NCI-H2081 (cell line): ENCODE measurements around the gene WDFY2.

Experiments
- DNase-seq, 2 experiments: peaks; one replicate each; lab custom pipeline; 2025; lab: John Stamatoyannopoulos, UW

Gene WDFY2

DNA sequence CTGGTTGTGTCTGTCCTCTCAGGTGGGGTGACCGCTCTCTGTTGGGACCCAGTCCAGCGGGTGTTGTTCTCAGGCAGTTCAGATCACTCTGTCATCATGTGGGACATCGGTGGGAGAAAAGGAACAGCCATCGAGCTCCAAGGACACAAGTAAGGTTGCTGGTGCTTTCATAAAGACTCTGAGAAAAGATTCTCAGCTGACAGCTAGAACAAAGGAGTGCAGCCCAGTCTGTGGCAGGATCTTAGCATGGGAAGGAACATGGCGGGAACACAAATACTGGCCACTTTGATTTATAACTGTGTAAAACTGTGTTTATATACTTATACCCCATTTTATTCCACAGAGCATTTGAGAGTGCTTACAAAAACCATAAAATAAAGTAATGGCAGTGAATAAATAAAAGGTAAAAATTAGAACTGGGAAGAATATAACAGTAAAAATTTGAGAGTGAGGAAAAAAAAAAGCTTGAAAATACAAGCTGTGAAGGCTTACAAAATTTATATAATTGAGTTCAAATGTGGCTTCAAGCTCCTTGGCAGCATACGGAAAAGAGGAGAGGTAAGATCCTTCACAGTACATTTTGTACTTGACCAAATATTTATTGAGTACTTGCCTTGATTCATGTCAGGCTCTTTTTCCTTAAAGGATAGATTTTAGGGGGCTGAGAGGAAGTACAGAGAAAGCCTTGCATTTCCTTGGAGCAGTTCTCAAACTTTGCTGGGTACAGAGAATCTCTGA, 154.9 kb downstream of the WDFY2 start:
- DNase-seq = no peak

DNA sequence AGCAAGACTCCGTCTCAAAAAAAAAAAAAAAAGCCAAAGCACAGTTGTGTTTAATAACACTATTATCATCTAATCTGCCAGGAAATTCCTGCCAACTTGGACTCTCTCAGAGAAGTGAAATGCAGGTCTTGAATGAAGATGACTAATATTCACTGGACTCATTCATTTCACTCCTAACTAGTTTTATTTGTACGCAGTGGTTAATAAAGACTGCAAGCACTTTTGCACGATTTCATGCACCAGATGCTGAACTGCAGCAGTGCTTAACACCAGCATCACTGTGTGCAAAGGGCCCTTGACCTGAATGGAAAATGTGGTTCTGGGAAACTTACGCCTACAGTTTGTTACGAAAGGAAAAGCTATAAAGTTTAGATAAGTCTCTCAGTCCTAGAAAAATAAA, 156.4 kb downstream of the WDFY2 start:
- DNase-seq = no peak

DNA sequence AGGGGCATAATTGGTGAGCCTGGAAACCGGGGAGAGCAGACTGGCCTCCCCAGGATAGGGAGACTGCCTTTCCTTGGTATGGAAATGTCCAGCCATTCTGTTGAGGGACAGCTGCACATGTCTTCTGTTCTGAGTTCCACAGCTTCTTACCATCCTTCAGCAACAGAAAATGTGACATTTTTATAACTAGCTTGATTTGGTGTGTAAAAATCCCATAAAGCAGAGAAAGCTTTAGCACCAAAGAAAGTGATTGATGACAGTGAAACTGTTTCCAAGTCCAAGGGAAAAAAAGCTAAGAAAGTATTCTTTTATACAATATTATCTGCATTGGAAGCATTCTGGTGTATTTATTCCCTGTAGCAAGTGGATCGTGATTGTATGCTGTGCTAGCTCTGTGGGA, 157.8 kb downstream of the WDFY2 start:
- no peak for DNase-seq

DNA sequence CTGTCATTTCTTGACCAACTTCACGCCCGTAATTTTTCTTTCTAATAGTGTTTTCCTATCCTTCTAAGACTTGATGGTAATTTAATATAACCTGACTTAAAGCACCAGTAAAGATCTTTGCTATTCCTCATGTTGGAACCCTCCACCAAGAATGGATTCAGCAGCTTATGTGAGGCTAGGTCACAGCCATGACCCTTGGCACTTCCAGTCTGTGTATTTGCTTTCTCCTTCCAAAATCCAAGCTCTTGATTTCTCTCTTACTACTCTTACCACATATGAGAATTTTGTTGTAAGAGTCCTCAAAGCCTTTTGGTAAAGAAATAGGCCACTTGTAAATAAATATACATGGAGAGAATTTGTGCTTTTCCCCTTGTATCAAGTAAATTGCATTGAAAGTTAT, 158.3 kb downstream of the WDFY2 start:
- DNase-seq = no peak

DNA sequence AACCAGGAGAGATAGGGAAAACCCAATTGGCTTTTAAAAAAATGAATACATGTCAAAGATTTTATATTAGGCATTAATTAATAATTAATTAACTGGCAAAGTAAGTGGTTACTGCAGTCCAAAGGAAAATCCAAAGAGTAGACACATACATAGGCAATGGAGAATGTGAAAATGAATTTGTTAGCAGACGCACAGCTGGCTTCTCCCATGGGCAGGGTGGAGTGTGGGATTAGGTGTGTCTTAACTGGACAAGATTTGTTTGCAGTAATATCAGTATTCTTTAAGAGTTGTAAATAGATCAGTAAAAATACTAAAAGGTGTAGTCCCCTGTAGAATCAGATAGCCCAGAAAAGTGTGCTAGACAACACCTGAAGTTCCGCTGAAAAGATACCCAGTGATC, 161.0 kb downstream of the WDFY2 start:
- DNase-seq = no peak

DNA sequence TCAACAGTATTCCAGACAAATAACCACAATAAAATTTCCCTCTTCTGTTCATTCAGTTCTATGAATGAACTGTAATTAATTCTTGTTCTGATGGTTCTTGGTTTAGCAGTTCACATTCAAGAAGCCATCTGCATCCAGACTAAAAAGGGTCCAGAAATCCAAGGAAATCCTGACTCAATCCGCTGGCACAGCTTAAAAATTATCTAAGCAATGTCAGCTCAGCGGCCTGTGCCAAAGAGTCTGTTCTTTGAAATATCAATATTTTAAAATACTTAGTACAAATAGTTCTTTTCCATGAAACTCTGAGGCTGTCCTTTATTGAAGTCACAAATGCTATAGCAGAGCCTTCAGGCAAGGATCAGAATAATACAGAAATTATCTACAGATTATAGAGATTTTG, 162.5 kb downstream of the WDFY2 start:
- DNase-seq = no peak

DNA sequence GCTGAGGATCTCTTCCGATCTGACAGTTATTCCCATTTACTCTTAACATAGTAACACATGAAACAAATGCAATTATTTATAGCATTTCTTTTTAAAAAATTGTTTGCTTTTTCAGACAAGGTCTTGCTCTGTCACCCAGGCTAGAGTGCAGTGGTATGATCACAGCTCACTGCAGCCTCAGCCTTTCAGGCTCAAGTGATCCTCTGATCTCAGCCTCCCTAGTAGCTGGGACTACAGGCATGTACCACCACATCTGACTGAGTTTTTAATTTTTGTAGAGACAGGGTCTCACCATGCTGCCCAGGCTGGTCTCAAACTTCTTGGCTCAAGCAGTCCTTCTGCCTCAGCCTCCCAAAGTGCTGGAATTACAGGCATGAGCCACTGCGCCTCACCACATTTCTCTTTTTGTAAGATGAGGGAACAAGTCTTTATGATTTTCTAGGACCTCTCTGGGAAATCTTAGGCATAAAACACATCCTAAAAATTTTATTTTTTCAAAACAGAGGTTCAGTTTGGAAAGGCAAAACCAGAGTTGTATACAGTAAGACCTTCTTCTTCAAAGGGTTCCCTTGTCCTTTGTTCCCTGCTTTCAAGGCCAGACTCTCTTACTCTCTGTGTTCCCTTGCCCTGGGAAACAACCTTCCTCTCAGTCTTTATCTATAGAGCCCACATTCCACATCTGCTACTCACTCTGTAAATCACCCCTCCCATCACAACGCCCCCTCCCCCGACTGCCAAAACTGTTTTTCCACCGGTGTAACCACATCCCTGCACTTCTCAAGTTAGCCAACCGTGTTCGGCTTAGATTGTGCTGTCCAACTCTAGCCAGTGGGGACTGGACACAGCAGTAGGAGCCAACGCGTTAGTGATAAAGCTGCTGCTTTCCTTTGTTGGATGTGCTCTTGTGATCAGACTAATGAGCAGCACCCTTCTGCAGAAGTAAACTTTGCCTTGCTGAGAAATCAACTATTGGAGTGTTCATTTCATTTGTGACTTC, 163.5 kb downstream of the WDFY2 start:
- DNase-seq = no peak

DNA sequence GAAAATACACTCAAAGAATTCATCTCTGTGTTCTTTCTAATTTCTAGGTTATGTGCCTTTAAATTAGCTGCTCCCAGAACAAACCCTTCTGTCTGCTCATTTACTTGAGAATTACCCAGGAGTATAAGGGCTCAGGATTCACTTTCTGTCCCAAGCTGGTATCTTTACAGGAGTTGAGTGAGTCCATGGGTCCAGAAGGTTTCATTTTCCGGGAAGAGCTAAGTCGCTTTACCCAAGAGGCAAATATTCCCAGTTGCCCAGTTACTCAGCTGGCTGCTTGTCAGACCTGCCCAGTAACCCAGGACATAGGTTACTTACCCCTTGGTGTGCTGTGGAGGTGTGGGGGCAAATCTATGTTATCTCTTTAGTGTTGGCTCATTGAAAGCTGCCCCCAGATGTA, 172.4 kb downstream of the WDFY2 start:
- DNase-seq = no peak

DNA sequence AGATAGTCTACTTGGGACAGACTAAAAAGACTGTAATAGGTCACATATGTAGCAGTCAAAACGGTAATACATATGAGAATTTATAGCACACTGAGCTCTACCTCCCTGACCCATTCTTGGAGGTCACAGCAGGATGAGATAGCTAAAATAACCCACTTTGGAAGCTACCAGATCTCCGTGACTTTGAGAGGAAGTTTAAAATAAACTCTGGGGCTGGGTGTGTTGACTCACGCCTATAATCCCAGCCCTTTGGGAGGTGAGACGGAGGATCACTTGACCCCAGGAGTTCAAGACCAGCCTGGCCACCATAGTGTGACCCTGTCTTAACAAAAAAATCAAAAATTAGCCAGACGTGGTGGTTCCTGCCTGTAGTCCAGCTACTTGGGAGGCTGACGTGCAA, 174.4 kb downstream of the WDFY2 start:
- no peak for DNase-seq

DNA sequence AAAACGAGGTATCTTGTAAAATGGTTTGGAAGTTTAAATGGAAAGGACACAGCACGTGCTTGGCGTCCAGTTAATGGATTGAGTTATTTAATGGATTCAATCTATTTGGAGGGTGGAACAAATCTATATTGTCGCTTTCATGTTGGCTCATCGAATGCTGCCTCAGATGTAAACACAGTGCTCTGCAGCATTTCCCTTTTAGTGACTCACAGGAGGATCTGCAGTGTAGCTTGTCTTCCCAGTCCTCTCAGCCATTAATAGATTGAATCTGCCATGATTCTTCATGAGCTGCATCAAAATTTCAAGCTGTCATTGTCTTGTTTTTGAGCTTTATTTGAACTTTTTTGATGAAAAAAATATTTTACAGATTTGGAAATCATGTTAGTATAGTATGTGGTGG, 175.0 kb downstream of the WDFY2 start:
- DNase-seq = no peak

DNA sequence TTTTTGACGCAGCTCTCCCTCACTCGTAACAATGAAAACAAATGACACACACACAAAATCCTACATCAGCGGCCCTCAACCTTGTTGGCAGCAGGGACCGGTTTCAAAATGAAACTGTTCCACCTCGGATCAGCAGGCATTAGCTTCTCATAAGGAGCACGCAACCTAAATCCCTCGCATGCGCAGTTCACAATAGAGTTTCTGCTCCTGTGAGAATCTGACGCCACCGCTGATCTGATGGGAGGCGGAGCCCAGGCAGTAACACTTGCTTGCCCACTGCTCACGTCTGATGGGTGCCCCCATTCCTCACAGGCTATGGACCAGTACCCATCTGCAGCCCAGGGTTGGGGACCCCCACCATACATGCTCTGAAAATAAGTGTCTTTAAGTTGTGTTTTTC, 176.3 kb downstream of the WDFY2 start:
- peak in 1 of 2 experiments; percentile 38 for DNase-seq

DNA sequence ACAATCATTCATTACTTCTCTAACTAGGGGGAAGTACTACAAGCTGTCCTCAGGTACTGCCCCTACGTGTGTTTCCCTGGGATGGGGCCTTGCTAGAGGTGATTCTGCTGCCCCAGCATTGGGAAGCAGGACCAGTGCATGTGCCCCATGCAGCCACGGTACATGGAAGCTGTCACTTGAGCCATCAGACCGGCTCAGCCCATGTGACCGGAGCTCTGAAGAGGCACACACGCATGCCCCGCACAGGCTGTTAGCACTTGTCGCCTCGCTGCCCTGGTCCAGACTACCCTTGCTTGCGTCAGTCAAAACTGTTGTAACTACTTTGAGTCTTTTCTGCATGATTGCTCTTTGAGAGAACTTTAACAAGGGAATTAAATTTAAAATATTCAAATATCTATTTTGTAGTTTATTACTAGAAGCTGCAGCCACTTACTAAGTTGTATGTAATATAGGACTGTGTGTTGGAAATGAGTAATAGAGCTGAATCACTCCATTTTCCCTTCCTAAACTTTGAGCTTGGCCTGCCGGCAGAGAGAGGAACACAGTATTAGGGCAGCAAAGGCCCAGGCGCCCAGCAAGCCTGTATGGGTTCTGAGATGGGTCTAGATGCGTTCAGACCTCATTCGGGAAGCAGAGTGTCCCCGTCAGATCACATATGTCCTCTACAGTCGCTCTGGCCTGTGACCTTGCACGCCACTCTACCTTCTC, 177.5 kb downstream of the WDFY2 start:
- no peak for DNase-seq

DNA sequence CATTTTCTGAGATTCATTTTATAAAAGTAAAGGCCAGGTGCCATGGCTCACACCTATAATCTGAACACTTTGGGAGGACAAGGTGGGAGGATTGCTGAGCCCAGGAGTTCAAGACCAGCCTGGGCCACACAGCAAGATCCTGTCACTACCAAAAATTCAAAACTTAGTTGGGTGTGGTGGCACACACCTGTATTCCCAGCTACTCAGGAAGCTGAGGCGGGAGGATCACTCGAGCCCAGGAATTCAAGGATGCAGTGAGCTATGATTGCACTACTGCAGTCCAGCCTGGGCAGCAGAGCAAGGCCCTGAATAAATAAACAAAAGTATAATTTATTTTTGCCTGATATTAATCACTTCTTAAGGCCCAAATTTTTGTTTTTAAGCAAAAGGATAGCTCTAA, 179.2 kb downstream of the WDFY2 start:
- no peak for DNase-seq

DNA sequence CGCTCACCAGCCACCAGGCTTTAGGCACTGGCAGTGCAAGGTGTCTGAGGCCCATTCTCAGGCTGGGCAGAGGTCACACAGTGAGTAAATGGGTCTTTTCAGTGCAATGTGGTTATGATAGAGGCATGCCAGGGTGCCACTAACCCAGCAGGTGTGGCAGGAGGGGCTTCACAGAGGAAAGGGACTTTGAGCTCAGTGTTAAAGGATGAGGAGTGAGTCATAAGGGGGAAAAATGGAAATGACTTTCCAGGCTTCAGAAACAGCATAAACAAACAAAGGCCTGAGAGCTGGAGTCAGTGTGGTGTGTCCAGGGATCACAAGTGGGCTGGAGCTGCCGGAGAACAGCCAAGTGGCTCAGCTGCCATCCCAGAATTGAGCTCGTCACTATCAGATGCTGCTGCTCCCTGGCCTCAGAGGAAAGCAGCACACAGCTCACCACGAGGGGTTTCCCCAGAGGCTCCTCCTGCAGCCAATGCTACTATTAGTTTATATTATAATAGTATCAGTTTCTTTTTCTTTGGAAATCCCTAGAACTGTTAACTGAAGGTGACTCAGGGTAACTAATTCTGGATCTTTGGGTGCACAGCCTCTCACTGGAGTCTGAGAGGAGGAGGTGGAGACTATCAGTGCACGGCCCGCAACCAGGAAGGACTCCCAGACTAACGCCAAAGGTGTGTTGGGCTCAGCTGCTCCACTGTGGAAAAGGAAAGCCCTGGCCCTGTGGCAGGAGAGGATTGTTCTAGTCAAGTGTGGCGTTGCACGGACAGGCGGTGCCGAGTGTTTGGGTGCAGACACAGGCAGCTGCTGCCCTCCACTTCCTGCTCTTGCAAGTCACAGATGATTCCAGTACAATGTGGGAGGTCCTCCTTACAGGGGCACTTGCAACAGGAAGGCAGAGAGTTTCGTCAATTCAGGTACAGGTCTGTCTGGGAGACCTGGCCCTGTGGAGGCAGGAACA, 180.2 kb downstream of the WDFY2 start:
- DNase-seq = peak in 1 of 2 experiments; percentile 3

DNA sequence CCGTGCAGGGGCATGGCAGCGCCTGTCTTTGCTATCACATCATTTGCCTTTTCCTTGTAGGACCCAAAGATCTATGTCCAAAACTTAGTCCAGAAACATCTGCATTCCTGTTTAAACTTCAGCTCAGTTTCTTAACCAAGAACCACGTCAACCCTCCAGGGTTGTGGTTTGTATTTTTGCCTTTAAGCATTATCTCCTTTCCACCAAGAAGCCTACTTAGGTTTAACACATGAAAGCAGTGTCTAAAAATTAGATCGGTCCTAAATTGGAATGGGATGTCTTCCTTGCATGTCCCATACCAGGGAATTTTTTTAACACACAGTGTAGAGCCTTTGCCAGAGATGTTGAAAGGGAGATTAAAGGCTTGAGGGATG, 180.9 kb downstream of the WDFY2 start:
- no peak for DNase-seq

DNA sequence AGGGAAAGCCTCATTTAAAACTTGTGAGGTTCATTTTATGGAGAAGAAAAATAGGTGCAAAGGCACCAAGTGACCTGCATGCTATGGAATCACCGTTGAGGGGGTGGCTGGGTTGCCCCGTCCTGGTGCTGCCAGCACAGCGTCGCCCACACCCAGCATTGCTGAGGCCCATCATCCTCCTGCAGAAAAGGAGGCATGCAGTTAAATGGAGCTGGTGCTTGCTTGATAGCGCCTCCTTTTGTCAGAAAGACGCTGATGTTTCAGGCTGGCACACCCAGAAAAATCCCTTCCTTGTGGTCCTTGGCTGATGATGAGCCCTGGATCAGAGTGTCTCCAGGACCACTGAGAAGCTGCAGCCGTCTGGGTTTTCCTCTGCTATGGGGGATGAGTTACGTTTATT, 182.8 kb downstream of the WDFY2 start:
- no peak for DNase-seq

DNA sequence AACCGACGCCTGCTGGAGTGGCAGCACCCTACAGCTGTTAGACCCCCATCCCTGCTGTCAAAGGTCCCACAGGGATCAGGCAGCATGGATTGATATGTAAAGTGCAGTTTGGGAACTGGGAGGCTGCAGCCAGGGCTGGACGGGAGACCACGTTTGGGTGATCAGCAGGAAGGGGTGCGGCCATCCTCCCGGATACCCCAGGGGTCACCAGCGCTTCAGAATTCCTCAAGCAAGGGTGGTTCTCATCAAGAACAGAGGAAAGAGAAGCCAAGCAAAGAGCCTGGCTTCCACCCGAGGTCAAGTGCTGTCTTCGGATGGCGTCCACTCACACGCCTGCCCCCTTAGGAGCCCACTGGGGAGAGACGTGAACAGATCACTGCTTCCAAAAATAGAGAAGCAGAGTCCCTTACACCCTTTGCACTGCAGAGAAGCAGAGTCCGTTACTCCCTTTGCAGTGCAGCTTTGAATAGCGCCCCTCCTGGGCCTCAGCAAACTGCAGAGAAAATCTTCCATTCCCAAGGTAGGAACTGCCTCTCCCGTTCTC, 184.2 kb downstream of the WDFY2 start:
- no peak for DNase-seq

DNA sequence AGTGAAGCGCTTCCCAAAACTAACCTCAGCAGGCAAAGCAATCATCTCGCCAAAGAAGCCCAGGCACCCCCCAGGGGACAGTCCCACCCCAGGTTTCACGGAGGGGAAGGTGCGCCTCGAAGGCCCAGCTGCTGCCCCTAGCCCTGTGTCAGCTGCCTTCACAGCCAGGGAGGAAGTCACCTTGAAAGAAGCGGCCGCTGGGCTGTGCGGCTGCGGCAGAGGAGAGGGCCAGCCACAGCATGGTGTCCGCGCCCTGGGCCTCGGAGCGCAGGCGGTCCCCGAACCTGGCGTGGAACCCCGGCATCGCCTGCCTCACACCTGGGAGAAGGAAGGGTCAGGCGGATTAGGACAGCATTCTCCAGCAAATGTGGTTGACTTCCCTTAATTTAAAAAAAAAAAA, 184.7 kb downstream of the WDFY2 start:
- no peak for DNase-seq

DNA sequence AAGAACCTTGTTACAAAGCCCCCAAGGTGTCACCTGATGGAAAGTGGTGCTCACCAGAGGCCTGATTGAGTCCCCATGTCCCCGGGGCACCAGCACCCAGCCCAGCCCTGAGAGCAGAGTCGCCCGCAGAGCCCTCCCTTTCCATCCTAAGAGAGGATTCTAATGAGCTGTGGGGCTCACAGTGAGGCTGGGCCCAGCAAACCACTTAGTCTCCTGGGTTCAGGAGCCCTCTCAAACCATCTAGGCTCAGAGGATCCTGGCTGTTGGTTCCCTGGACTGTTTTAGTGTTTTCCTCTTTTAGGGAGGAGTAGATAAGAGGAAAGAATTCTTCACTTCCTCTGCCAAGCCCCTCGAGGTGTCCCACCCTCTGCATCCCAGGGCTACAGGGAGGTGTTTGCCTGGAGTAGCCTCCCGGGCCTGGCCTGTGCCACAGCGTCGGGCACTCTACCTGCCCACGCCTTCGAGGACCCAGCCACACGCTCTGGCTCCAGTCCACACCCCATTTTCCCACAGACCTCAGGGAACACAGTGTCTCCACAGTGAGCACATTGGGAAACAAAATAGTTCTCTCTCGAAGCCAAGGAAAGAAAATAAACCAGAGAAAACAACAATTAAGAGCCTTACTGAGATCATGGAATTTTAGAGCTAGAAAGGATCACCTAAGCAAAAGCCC, 185.3 kb downstream of the WDFY2 start:
- DNase-seq = no peak

DNA sequence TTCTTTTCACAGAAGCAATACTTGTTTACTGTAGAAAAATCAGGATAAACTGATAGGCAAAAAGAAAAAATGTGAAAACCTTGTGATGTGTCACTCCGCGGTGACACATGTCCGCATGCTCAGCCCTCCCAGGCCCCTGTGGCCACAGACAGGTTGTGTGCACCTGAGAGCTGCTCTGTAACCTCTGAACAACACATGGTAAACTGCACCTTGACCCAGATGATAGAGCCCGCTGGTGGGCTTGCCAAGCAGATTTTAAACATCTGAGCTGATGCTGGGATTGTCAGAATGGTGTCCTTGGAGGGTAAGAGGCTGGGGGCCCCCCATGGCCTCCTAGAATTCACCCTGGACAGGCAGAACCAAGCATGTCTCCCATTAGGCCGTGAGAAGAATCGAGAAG, 185.9 kb downstream of the WDFY2 start:
- DNase-seq = no peak
